ENCODE data around the gene AUTS2. TPM values are rescaled to one million over a fixed set of nuclear protein-coding genes. Genes with fewer than 3 reads are reported as not detected.

Gene AUTS2
- total and polyA plus RNA-seq, 9 of the 15 experiments (the other 6 are each of a cell fraction or from before 2014, with no cell fraction given), result 0.58 TPM; not detected in 8

- TF ChIP-seq, protein P1, sequence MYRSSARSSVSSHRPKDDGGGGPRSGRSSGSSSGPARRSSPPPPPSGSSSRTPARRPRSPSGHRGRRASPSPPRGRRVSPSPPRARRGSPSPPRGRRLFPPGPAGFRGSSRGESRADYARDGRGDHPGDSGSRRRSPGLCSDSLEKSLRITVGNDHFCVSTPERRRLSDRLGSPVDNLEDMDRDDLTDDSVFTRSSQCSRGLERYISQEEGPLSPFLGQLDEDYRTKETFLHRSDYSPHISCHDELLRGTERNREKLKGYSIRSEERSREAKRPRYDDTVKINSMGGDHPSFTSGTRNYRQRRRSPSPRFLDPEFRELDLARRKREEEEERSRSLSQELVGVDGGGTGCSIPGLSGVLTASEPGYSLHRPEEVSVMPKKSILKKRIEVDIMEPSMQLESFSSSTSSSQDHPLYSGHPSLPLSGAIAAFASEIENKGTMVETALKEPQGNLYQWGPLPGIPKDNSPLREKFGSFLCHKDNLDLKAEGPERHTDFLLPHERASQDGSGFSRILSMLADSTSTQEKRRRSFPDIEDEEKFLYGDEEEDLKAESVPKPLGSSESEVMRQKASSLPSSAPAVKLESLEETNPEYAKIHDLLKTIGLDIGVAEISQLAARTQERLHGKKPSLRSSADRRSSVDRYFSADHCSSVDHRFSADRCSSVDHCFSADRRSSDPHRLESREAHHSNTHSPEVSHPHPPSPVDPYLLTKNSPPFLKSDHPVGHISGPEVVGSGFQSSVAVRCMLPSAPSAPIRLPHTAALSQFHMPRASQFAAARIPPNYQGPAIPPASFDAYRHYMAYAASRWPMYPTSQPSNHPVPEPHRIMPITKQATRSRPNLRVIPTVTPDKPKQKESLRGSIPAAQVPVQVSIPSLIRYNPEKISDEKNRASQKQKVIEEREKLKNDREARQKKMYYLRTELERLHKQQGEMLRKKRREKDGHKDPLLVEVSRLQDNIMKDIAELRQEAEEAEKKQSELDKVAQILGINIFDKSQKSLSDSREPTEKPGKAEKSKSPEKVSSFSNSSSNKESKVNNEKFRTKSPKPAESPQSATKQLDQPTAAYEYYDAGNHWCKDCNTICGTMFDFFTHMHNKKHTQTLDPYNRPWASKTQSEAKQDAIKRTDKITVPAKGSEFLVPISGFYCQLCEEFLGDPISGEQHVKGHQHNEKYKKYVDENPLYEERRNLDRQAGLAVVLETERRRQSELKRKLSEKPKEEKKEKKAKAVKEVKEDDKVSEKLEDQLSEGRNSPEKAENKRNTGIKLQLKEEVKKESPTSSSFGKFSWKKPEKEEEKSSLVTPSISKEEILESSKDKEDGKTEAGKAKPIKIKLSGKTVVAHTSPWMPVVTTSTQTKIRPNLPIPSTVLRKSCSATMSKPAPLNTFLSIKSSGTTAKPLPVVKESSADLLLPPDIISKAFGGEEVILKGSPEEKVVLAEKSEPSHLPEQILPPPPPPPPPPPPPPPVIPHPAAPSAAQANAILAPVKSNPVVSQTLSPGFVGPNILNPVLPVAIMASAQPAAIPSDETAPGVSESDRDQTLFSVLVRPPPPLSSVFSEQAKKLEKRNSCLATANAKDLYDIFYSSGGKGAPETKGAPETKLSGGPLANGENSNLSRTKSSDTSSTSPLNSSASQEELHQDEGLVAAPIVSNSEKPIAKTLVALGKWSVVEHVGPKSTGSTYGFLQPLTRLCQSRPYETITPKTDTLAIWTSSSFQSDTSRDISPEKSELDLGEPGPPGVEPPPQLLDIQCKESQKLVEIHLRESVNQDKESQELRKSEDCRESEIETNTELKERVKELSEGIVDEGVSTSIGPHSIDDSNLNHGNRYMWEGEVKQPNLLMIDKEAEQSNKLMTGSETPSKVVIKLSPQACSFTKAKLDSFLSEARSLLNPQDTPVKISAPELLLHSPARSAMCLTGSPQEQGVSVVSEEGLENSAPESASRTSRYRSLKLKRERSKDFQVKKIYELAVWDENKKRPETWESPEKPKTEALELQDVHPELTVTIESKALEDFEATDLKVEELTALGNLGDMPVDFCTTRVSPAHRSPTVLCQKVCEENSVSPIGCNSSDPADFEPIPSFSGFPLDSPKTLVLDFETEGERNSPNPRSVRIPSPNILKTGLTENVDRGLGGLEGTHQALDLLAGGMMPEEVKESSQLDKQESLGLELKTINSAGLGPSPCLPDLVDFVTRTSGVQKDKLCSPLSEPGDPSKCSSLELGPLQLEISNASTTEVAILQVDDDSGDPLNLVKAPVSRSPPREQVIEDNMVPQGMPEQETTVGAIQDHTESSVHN (IDR thresholded peaks at IDR 0.05; ENCODE audit: borderline replicate concordance in 1 of 2, low read depth in 1 of 2), result no peak
- TF ChIP-seq RBM34 (IDR thresholded peaks at IDR 0.05; ENCODE audit: borderline replicate concordance, insufficient read depth, low read length) (no peak), CCNT2 (IDR thresholded peaks at IDR 0.05; ENCODE audit: borderline replicate concordance, extremely low read depth, insufficient read length, low read depth, low read length) (no peak), ZNF274 (IDR thresholded peaks at IDR 0.05; ENCODE audit: borderline replicate concordance, low read depth, low read length) (no peak), ZNF507 (tag; conservative IDR thresholded peaks at IDR 0.05) (no peak), FUS (optimal IDR thresholded peaks at IDR 0.05; ENCODE audit: low read depth, low read length) (no peak)
Measured at GRCh38 chr7:69949122-69949521, 350.8 kb downstream of the AUTS2 start (continued).
